GM19468 (cell line): ENCODE data around the gene STRN4.

Experiments
- ATAC-seq: cut with Tn5 transposase; IDR thresholded peaks from one replicate; pipeline ENCODE4 v1.9.1; 2021; ENCODE audit warnings: mild to moderate bottlenecking, moderate library complexity, moderate number of reproducible peaks; ENCODE audit not compliant: unreplicated experiment; ENCODE audit errors: extremely low read depth

The STRN4 gene

GRCh38 chr19:46726971-46727501 lies 19.2 kb downstream of the STRN4 start:
- no peak for ATAC-seq

GRCh38 chr19:46726551-46726950 lies 19.7 kb downstream of the STRN4 start:
- ATAC-seq, result no peak

- no peak for ATAC-seq
Measured at GRCh38 chr19:46725859-46726393, 20.3 kb downstream of the STRN4 start.

- ATAC-seq, result no peak
Measured at GRCh38 chr19:46725036-46725820, 21.0 kb downstream of the STRN4 start.

- ATAC-seq, result no peak
Measured at GRCh38 chr19:46724468-46724867, 21.8 kb downstream of the STRN4 start.

- no peak for ATAC-seq
Measured at GRCh38 chr19:46723471-46723870, 22.8 kb downstream of the STRN4 start.

- no peak for ATAC-seq
Measured at GRCh38 chr19:46723023-46723461, 23.2 kb downstream of the STRN4 start.

- no peak for ATAC-seq
Measured at GRCh38 chr19:46722421-46723022, 23.7 kb downstream of the STRN4 start.

GRCh38 chr19:46722004-46722380 lies 24.3 kb downstream of the STRN4 start:
- no peak for ATAC-seq

GRCh38 chr19:46721269-46722003 lies 24.8 kb downstream of the STRN4 start:
- ATAC-seq, result no peak

- no peak for ATAC-seq
Measured at GRCh38 chr19:46720503-46721239, 25.6 kb downstream of the STRN4 start.

GRCh38 chr19:46719629-46720502 lies 26.4 kb downstream of the STRN4 start:
- ATAC-seq, result no peak

- ATAC-seq, result no peak
Measured at GRCh38 chr19:46718934-46719622, 27.2 kb downstream of the STRN4 start.

GRCh38 chr19:46718157-46718933 lies 27.9 kb downstream of the STRN4 start:
- ATAC-seq, result no peak

- no peak for ATAC-seq
Measured at GRCh38 chr19:46717716-46718143, 28.5 kb downstream of the STRN4 start.

GRCh38 chr19:46717034-46717715 lies 29.1 kb downstream of the STRN4 start, which contains the start of gene PRKD2:
TSS of gene PRKD2 (minus strand) at chr19:46717114. CDS start at chr19:46716370, 744 bp downstream.
- no peak for ATAC-seq

- no peak for ATAC-seq
Measured at GRCh38 chr19:46716672-46717033, 29.6 kb downstream of the STRN4 start.
